Measurements from ENCODE around the gene IL17RB.

GRCh38 chr3:53833053-53833645, 13.2 kb upstream of the IL17RB start:
- TF ChIP-seq CTCF (IDR thresholded peaks at IDR 0.05; ENCODE audit: low read depth, low read length, poor library complexity, severe bottlenecking), result no peak
- TF ChIP-seq EZH2phosphoT487 (IDR thresholded peaks at IDR 0.05; ENCODE audit: borderline replicate concordance, low read length), result no peak

Measured in DOHH2 (cell line).